ENCODE measurements around the gene PDCD4.

- TF ChIP-seq ZNF501 (CRISPR knock-in tag; IDR thresholded peaks at IDR 0.05) (no peak), ZNF549 (CRISPR knock-in tag; IDR thresholded peaks at IDR 0.05) (no peak), NPAS2 (CRISPR knock-in tag; IDR thresholded peaks at IDR 0.05; ENCODE audit: borderline replicate concordance) (no peak), POLR2A (IDR thresholded peaks at IDR 0.05; ENCODE audit: insufficient read depth in 1 of 2, low read depth in 2 of 2, low read length in 2 of 2) (no peak), ZNF569 (CRISPR knock-in tag; IDR thresholded peaks at IDR 0.05; ENCODE audit: borderline replicate concordance) (no peak), EED (CRISPR knock-in tag; IDR thresholded peaks at IDR 0.05) (no peak), TCF7 (IDR thresholded peaks at IDR 0.05; ENCODE audit: low read depth) (no peak), TRAFD1 (CRISPR knock-in tag; IDR thresholded peaks at IDR 0.05; ENCODE audit: borderline replicate concordance) (no peak), KLF16 (CRISPR knock-in tag; IDR thresholded peaks at IDR 0.05) (no peak), PATZ1 (CRISPR knock-in tag; IDR thresholded peaks at IDR 0.05) (no peak), GABPA (IDR thresholded peaks at IDR 0.05; ENCODE audit: low read depth, low read length) (no peak), GABPA (CRISPR knock-in tag; IDR thresholded peaks at IDR 0.05; ENCODE audit: low read depth) (no peak), ZNF83 (CRISPR knock-in tag; IDR thresholded peaks at IDR 0.05; ENCODE audit: borderline replicate concordance) (no peak), PAX8 (CRISPR knock-in tag; IDR thresholded peaks at IDR 0.05; ENCODE audit: borderline replicate concordance) (no peak)
Measured at GRCh38 chr10:110861476-110861875, 10.3 kb upstream of the PDCD4 start.
